AG04449 (cell line): ENCODE data around the gene HOXA13.

Experiments used
- CTCF ChIA-PET: fragments of 350-600 bp; formaldehyde crosslinking; extraction: SDS; loops from one replicate; lab custom pipeline; 2021; ENCODE audit warnings: antibody characterized with exemption; lab: Yijun Ruan, JAX
- POLR2A ChIA-PET: fragments of 400-600, 350-600 bp; formaldehyde crosslinking; extraction: SDS; loops from one replicate; lab custom pipeline; 2020; ENCODE audit warnings: antibody characterized with exemption, inconsistent platforms; lab: Yijun Ruan, JAX
- DNase-seq: peaks from one replicate; pipeline ENCODE4 v3.0.0-alpha.2; 2010; ENCODE audit warnings: low read depth, low spot score
- H3K4me3 ChIP-seq: 2 replicates; pipeline ENCODE4 v1.5.1; 2011; ENCODE audit warnings: low read depth, mild to moderate bottlenecking, control low read depth, low read length
- CTCF ChIP-seq: IDR thresholded peaks from one replicate; pipeline ENCODE4 v1.5.1; 2011; ENCODE audit warnings: mild to moderate bottlenecking, moderate library complexity, low read length, control low read depth, inconsistent platforms; ENCODE audit not compliant: insufficient read depth; ENCODE audit errors: missing control alignments

HOXA13 gene

DNA sequence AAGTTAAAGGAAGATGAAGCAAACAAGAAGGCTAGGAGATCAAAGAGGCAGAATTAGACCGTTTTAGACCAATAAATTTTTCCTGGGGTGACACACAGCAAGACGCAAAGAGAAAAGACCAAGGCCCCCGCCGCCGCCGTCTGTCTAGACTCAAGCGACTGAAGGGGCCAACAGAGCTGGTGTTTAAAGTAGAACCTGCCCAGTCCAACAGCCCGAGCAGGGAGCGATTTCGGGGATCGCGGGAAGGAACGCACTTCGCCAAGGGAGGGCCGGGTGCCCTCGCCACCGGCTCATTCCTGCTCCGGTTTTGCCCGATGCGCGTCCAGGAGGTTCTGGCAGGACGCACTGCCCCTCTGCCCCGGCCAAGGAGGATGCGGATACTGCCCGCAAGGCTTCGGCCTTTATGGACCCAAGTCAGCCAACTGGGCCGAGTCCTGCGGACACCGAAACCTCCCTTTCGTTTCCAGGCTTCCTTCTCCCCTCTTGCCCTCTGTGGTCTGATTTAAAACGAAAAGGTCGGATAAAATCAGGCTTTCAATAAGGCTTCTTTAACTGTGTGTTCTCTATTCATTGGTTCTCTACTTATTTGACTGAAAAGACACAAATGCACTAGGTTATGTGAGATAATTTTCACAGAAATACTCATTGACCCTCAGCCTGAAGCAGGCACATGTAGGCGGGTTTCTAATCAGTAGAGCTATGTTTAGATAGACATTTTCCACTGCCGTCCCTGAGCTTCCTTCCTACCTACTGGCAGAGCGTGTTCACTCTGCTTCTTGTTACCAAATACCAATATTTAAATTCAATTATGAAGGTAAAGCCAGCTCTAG is 41.2 kb downstream of the HOXA13 start:
- no peak for DNase-seq
- H3K4me3 ChIP-seq, result no peak overlapping the region
- POLR2A ChIA-PET, result interaction anchor here (1.0 to 1.1 kb wide), 2 partner anchors 8 to 11 kb away, joined by 3 to 4 read pairs; no protein-coding TSS in a partner anchor
- no peak for TF ChIP-seq CTCF
- CTCF ChIA-PET, result interaction anchor here (1.2 to 4.1 kb wide), 9 partner anchors 9 to 1266 kb away, joined by 3 to 42 read pairs (median 11); partner anchors contain the start of gene HOXA6

- no peak for DNase-seq
- H3K4me3 ChIP-seq, result no peak overlapping the region
- ChIA-PET POLR2A (no interaction called here), CTCF (interaction anchor here (0.6 to 4.9 kb wide), 8 partner anchors 8 to 1291 kb away, joined by 3 to 42 read pairs (median 10); partner anchors contain the start of genes HOXA5 and HOXA6)
- no peak for TF ChIP-seq CTCF
Measured at GRCh38 chr7:27157702-27158431, 42.0 kb downstream of the HOXA13 start.

DNA sequence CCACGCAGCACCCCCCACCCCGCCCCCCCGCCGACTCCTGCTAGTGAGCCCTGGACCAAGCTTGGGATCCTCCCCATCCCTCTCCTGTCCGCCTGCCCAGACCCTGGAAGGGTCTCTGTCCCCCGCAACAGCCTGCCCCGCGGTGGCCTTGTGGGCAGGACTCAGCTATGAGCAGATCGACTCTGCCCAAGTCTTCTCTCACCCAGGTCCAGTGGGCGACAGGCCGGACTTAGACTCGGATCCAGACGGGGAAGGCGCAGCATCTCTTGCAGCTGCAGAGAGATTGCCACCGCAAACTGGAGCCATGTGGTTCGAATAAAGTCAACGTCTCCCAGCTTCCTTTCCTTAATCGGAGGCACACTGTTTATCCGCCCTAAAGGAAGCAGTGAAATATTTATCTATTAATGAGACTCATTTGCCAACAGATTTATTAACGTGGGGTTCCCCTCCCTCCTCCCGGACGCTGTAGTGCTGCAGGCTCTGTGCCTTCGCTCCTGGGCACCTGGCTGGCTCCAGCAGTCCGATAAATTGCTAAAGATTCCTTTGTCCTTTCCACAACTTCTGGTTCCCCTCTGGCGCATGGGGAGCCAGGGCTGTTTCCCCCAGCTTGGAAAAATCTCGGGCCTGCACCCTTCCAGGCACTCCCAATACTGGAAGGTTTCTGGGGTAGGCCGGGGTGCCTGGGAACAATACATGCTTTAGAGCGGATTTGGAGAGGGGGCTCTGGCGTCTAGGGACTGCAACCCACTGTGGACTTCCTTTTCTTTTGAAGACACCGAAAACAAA is 42.8 kb downstream of the HOXA13 start:
- CTCF ChIA-PET, result interaction anchor here (0.6 to 4.9 kb wide), 16 partner anchors 8 to 1290 kb away, joined by 3 to 42 read pairs (median 4); partner anchors contain the start of genes HOXA5, HOXA6 and HOXA9
- TF ChIP-seq CTCF, result no peak
- no peak for DNase-seq
- POLR2A ChIA-PET, result interaction anchor here (0.8 to 1.4 kb wide), 3 partner anchors 8 to 470 kb away, joined by 3 read pairs; partner anchors contain the start of gene HOXA9
- H3K4me3 ChIP-seq, result peak overlapping the region; percentile 64

- CTCF ChIA-PET, result interaction anchor here (0.8 to 4.9 kb wide), 14 partner anchors 7 to 791 kb away, joined by 3 to 42 read pairs (median 4); partner anchors contain the start of genes HOXA5, HOXA6 and HOXA9
Measured at GRCh38 chr7:27156508-27156898, 43.4 kb downstream of the HOXA13 start, which contains the start of gene HOXA7. TSS of gene HOXA7 (minus strand) at chr7:27156675. CDS start at chr7:27156545, 130 bp downstream.

More at GRCh38 chr7:27156508-27156898, 43.4 kb downstream of the HOXA13 start, which contains the start of gene HOXA7:
- TF ChIP-seq CTCF, result no peak
- H3K4me3 ChIP-seq, result peak within 1 kb of the TSS; percentile 64
- POLR2A ChIA-PET, result interaction anchor here (0.8 to 1.4 kb wide), 3 partner anchors 9 to 469 kb away, joined by 3 read pairs; partner anchors contain the start of gene HOXA9
- DNase-seq, result no peak
